NCI-H526 (cell line): ENCODE data around the gene SERPING1.

ENCODE experiments used
- DNase-seq, 2 experiments: peaks; one replicate each; lab custom pipeline; 2025; lab: John Stamatoyannopoulos, UW

Gene SERPING1

GRCh38 chr11:57638005-57638781 lies 40.7 kb downstream of the SERPING1 start:
- DNase-seq: peak; percentile 55 to 84

- peak in 1 of 2 experiments; percentile 28 for DNase-seq
Observed at GRCh38 chr11:57638811-57639320, 41.4 kb downstream of the SERPING1 start.

GRCh38 chr11:57639321-57640067 lies 42.0 kb downstream of the SERPING1 start:
- no peak for DNase-seq

GRCh38 chr11:57640068-57640800 lies 42.7 kb downstream of the SERPING1 start:
- no peak for DNase-seq

GRCh38 chr11:57641011-57641807 lies 43.7 kb downstream of the SERPING1 start:
- peak; percentile 50 to 61 for DNase-seq

GRCh38 chr11:57643802-57644201 lies 46.3 kb downstream of the SERPING1 start:
- no peak for DNase-seq

- peak; percentile 53 to 90 for DNase-seq
Observed at GRCh38 chr11:57644748-57645688, 47.5 kb downstream of the SERPING1 start.

- DNase-seq: no peak
Observed at GRCh38 chr11:57645689-57646085, 48.2 kb downstream of the SERPING1 start.

- no peak for DNase-seq
Observed at GRCh38 chr11:57646194-57646798, 48.8 kb downstream of the SERPING1 start.

GRCh38 chr11:57646799-57647303 lies 49.4 kb downstream of the SERPING1 start:
- peak in 1 of 2 experiments; percentile 36 for DNase-seq

GRCh38 chr11:57647372-57647771 lies 49.9 kb downstream of the SERPING1 start:
- DNase-seq: peak in 1 of 2 experiments; percentile 26

GRCh38 chr11:57647960-57648800 lies 50.7 kb downstream of the SERPING1 start:
- DNase-seq: no peak

GRCh38 chr11:57648801-57649735 lies 51.6 kb downstream of the SERPING1 start:
- DNase-seq: peak in 1 of 2 experiments; percentile 29

GRCh38 chr11:57649826-57650738 lies 52.6 kb downstream of the SERPING1 start, which contains the start of gene YPEL4:
Gene YPEL4, minus strand, starts transcription at chr11:57649912. Its CDS starts 2,805 bp downstream, at chr11:57647107.
- no peak for DNase-seq

- DNase-seq: no peak
Observed at GRCh38 chr11:57650739-57651090, 53.2 kb downstream of the SERPING1 start.

GRCh38 chr11:57651408-57651807 lies 53.9 kb downstream of the SERPING1 start:
- no peak for DNase-seq
